Left hindlimb (tissue), 1 donor: Measurements from ENCODE around the gene PUS1.

Source experiments
- DNase-seq: peaks from one replicate; pipeline ENCODE4 v3.0.0-alpha.2; 2018

The PUS1 gene

GRCh38 chr12:131903270-131904255 lies 25.5 kb upstream of the PUS1 start:
- DNase-seq = peak; percentile 18

- DNase-seq = peak; percentile 9
Observed at GRCh38 chr12:131904346-131904745, 24.7 kb upstream of the PUS1 start.

- peak; percentile 20 for DNase-seq
Observed at GRCh38 chr12:131905081-131905629, 23.9 kb upstream of the PUS1 start.

GRCh38 chr12:131905630-131906091 lies 23.4 kb upstream of the PUS1 start:
- no peak for DNase-seq

- DNase-seq = no peak
Observed at GRCh38 chr12:131907379-131908091, 21.5 kb upstream of the PUS1 start.

GRCh38 chr12:131908092-131909080 lies 20.7 kb upstream of the PUS1 start:
- no peak for DNase-seq

GRCh38 chr12:131909081-131909751 lies 19.9 kb upstream of the PUS1 start:
- no peak for DNase-seq

GRCh38 chr12:131909752-131910219 lies 19.3 kb upstream of the PUS1 start:
- no peak for DNase-seq

- DNase-seq = no peak
Observed at GRCh38 chr12:131910302-131911027, 18.6 kb upstream of the PUS1 start.

GRCh38 chr12:131911028-131911650 lies 17.9 kb upstream of the PUS1 start:
- DNase-seq = no peak

GRCh38 chr12:131911851-131912477 lies 17.1 kb upstream of the PUS1 start:
- no peak for DNase-seq

- DNase-seq = peak; percentile 40
Observed at GRCh38 chr12:131912518-131913274, 16.4 kb upstream of the PUS1 start.

GRCh38 chr12:131913666-131914065 lies 15.4 kb upstream of the PUS1 start:
- peak; percentile 24 for DNase-seq

GRCh38 chr12:131914179-131914702 lies 14.8 kb upstream of the PUS1 start:
- peak; percentile 21 for DNase-seq

- DNase-seq = peak; percentile 32
Observed at GRCh38 chr12:131915000-131915689, 13.9 kb upstream of the PUS1 start.

- DNase-seq = peak; percentile 29
Observed at GRCh38 chr12:131915823-131916222, 13.3 kb upstream of the PUS1 start.

- DNase-seq = peak; percentile 17
Observed at GRCh38 chr12:131916306-131917138, 12.6 kb upstream of the PUS1 start.
